ENCODE measurements around the gene POLR2H. TPM values are rescaled to one million over a fixed set of nuclear protein-coding genes. Genes with fewer than 3 reads are reported as not detected.
A peak's percentile ranks its signal among the peaks of the same experiment; 100 is the strongest.

Gene POLR2H
- total RNA-seq, 1 donor from 2014 or later = 49.8 TPM

DNA sequence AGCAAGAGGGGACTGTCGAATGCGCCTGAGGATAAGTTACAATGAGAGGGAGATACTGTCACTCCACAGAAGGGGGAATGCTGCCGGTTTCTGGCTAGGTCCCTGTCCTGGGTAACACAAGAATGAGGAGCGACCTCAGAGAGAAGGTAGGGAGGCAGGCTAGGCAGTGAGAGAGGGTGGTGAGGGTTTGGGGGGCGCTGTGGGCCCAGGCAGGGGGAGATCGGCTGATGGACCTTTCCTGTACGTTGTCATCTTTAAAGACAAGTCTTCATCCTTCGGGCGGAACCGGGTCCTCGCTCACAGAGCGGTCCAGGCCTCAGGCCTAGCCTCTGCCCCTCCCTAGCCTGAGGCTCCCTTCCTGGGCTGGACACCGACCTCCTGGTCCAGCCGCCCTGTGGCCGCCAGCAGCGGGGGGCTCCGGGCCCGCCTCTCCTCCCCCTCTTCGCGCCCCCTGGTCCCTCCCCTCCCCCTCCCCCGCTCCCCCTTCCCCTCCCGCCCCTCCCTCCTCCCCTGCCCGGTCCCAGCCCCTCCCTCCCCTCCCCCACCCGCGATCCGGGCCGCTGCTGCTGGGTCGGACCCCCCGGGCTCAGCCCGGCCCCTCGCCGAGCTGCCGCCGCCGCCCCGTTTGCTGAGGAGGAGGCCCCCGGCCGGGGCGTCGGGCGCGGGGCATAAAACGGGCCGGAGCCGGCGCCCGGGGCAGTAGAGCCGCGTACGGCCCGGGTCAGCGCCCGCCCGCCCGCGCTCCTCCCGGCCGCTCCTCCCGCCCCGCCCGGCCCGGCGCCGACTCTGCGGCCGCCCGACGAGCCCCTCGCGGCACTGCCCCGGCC is 18.1 kb downstream of the POLR2H start, which contains the start of gene CHRD:
Gene CHRD (plus strand): TSS at position 697 of the 827 bp plus-strand sequence. CDS start 265 bp downstream, outside the sequence.
- no peaks in the 10 kb centered on the region for H3K36me3 Mint-ChIP-seq (ENCODE audit: low read depth)
- H3K4me3 Mint-ChIP-seq (ENCODE audit: unreplicated experiment) = peak within 1 kb of the TSS; percentile 57
- peaks cover 36% of the 10 kb centered on the region for H3K27me3 Mint-ChIP-seq (ENCODE audit: low read depth)
- H3K9me3 Mint-ChIP-seq (ENCODE audit: low read depth) = no peaks in the 10 kb centered on the region
- peaks cover 4% of the 10 kb centered on the region for H3K4me1 Mint-ChIP-seq (ENCODE audit: low read depth)
- TF ChIP-seq, protein P1, sequence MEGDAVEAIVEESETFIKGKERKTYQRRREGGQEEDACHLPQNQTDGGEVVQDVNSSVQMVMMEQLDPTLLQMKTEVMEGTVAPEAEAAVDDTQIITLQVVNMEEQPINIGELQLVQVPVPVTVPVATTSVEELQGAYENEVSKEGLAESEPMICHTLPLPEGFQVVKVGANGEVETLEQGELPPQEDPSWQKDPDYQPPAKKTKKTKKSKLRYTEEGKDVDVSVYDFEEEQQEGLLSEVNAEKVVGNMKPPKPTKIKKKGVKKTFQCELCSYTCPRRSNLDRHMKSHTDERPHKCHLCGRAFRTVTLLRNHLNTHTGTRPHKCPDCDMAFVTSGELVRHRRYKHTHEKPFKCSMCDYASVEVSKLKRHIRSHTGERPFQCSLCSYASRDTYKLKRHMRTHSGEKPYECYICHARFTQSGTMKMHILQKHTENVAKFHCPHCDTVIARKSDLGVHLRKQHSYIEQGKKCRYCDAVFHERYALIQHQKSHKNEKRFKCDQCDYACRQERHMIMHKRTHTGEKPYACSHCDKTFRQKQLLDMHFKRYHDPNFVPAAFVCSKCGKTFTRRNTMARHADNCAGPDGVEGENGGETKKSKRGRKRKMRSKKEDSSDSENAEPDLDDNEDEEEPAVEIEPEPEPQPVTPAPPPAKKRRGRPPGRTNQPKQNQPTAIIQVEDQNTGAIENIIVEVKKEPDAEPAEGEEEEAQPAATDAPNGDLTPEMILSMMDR (IDR thresholded peaks at IDR 0.05) = no peak
- no peak for DNase-seq (ENCODE audit: low spot score)
- H3K27ac Mint-ChIP-seq (ENCODE audit: unreplicated experiment) = no peak within 1 kb of the TSS

DNA sequence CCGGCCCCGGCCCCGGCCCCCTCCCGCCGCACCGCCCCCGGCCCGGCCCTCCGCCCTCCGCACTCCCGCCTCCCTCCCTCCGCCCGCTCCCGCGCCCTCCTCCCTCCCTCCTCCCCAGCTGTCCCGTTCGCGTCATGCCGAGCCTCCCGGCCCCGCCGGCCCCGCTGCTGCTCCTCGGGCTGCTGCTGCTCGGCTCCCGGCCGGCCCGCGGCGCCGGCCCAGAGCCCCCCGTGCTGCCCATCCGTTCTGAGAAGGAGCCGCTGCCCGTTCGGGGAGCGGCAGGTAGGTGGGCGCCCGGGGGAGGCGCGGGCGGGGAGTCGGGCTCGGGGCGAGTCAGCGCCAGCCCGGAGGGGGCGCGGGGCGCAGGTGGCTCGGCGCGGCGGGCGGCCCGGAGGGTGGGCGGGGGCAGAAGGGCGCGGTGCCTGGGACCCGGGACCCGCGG is 18.7 kb downstream of the POLR2H start:
- Mint-ChIP-seq H3K9me3 (ENCODE audit: low read depth) (no peaks in the 10 kb centered on the region), H3K4me1 (ENCODE audit: low read depth) (peaks cover 4% of the 10 kb centered on the region), H3K27ac (ENCODE audit: unreplicated experiment) (no peak overlapping the region), H3K36me3 (ENCODE audit: low read depth) (no peaks in the 10 kb centered on the region), H3K27me3 (ENCODE audit: low read depth) (peaks cover 32% of the 10 kb centered on the region), H3K4me3 (ENCODE audit: unreplicated experiment) (no peak overlapping the region)
- TF ChIP-seq, protein P1 (IDR thresholded peaks at IDR 0.05) = no peak
- DNase-seq (ENCODE audit: low spot score) = no peak

DNA sequence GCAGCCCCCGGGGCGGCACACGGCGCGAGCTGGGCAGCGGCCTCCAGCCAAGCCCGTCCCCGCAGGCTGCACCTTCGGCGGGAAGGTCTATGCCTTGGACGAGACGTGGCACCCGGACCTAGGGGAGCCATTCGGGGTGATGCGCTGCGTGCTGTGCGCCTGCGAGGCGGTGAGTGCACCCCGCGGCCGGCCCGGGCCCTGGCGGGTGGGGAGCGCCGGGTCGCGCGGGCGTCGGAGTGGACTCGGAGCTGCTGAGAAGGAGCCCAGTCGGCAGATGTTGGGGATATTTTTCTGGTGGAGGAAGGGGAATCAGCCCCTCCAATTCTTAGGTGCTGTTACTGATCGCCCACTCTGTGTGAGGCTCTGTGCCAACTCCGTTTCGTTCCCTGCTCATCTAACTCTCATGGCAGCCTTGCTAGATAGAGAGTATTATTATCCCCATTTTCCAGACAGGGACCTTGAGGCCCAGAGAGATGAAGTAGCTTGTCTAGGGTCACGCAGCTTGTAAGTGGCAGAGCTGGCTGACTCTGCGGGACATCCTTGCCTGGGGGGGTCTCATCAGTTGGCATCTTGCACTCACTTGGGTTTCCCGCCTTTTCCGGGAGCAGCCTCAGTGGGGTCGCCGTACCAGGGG is 19.2 kb downstream of the POLR2H start:
- TF ChIP-seq, protein P1 (IDR thresholded peaks at IDR 0.05) = no peak
- Mint-ChIP-seq H3K27me3 (ENCODE audit: low read depth) (peaks cover 27% of the 10 kb centered on the region), H3K36me3 (ENCODE audit: low read depth) (no peaks in the 10 kb centered on the region), H3K9me3 (ENCODE audit: low read depth) (no peaks in the 10 kb centered on the region), H3K27ac (ENCODE audit: unreplicated experiment) (no peak overlapping the region), H3K4me3 (ENCODE audit: unreplicated experiment) (peak overlapping the region; percentile 52), H3K4me1 (ENCODE audit: low read depth) (peaks cover 4% of the 10 kb centered on the region)
- no peak for DNase-seq (ENCODE audit: low spot score)

DNA sequence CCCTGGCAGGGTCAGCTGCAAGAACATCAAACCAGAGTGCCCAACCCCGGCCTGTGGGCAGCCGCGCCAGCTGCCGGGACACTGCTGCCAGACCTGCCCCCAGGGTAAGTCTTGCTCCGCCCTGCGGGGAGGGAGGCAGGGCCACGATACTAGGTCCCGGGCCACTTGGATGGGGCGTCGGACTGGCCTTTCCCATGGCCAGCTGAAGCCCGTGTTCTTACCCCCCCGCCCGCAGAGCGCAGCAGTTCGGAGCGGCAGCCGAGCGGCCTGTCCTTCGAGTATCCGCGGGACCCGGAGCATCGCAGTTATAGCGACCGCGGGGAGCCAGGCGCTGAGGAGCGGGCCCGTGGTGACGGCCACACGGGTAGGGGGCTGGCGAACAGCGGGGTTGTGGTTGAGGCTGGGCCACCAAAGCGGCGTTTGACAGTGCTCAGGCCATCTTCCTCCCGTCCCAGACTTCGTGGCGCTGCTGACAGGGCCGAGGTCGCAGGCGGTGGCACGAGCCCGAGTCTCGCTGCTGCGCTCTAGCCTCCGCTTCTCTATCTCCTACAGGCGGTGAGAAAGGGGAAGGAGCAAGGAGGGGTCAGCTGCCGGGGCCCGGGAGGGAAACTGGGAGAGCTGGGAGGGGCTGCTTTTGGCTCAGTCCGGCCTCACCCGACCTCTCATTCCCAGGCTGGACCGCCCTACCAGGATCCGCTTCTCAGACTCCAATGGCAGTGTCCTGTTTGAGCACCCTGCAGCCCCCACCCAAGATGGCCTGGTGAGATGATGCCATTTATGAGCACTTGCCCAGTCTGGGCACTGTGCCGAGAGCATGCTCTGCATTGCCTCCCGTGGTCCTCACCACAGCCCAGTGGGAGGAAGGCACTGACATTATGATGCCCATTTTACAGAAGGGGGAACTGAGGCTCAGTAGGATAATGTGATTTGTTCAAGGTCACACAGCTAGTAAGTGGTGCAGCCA is 20.0 kb downstream of the POLR2H start:
- Mint-ChIP-seq H3K27me3 (ENCODE audit: low read depth) (peaks cover 21% of the 10 kb centered on the region), H3K9me3 (ENCODE audit: low read depth) (no peaks in the 10 kb centered on the region), H3K4me3 (ENCODE audit: unreplicated experiment) (peak overlapping the region; percentile 52), H3K36me3 (ENCODE audit: low read depth) (no peaks in the 10 kb centered on the region), H3K27ac (ENCODE audit: unreplicated experiment) (no peak overlapping the region), H3K4me1 (ENCODE audit: low read depth) (peaks cover 4% of the 10 kb centered on the region)
- TF ChIP-seq, protein P1 (IDR thresholded peaks at IDR 0.05) = no peak
- DNase-seq (ENCODE audit: low spot score) = no peak

Measured in chondrocyte (in vitro differentiated cells).